Ishikawa (cell line): ENCODE data around the gene TXK.

ENCODE experiments used
- CEBPB ChIP-seq: IDR thresholded peaks from 2 replicates; pipeline ENCODE4 v1.6.1; 2012
- EP300 ChIP-seq: IDR thresholded peaks from 2 replicates; pipeline ENCODE4 v1.6.1; 2012; ENCODE audit warnings: borderline replicate concordance
- NFIC ChIP-seq: IDR thresholded peaks from 2 replicates; pipeline ENCODE4 v1.6.1; 2012
- RAD21 ChIP-seq: IDR thresholded peaks from 2 replicates; pipeline ENCODE4 v1.6.1; 2012; ENCODE audit warnings: low read depth
- REST ChIP-seq: IDR thresholded peaks from 2 replicates; pipeline ENCODE4 v1.6.1; 2012; ENCODE audit warnings: low read depth, mild to moderate bottlenecking
- TAF1 ChIP-seq: IDR thresholded peaks from 2 replicates; pipeline ENCODE4 v1.6.1; 2012; ENCODE audit warnings: low read depth, mild to moderate bottlenecking
- TCF12 ChIP-seq: IDR thresholded peaks from 2 replicates; pipeline ENCODE4 v1.6.1; 2012; ENCODE audit warnings: low read depth
- USF1 ChIP-seq: IDR thresholded peaks from 2 replicates; pipeline ENCODE4 v1.6.1; 2012
- YY1 ChIP-seq: IDR thresholded peaks from 2 replicates; pipeline ENCODE4 v1.6.1; 2012; ENCODE audit warnings: low read depth

- TF ChIP-seq RAD21: no peak
- no peak for TF ChIP-seq TCF12
- no peak for TF ChIP-seq EP300
- TF ChIP-seq YY1: no peak
- no peak for TF ChIP-seq REST
- TF ChIP-seq TAF1: no peak
- TF ChIP-seq NFIC: no peak
- no peak for TF ChIP-seq USF1
- no peak for TF ChIP-seq CEBPB
Observed at GRCh38 chr4:48175328-48175727, 41.3 kb upstream of the TXK start.
